ENCODE results near the gene ADGRB2.

DNA sequence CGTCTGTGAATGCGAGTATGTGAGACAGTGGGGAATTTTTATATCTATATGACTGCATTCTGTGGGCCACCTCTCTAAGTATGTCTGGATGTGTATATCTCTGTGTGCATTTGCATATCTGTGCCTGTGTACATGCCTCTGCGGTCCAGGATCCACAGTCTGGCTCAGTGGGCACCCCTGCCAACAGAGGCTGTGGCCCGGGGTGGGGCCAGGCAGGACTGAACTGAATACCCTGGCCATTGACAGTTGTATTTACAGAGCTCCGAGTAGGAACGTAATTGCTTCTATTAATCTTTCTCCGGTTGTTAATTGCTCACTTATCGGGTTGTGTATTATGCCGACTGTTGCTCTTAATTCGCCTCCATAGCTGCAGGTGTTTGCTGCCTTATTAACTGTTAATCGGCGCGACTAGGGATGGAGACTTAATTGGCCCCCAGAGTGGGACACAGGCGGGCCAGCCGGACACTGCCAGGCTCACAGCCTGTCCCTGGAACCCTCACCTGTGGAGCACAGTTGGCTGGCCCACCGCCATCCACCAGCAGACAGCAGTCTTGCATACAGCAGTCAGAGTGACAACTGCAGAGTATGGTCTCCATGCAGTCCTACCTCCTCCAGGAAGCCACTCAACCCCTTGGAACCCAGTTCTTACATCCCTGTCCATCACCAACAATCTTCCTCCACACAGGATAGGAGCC is 22.4 kb upstream of the ADGRB2 start:
- TF ChIP-seq, protein P1, sequence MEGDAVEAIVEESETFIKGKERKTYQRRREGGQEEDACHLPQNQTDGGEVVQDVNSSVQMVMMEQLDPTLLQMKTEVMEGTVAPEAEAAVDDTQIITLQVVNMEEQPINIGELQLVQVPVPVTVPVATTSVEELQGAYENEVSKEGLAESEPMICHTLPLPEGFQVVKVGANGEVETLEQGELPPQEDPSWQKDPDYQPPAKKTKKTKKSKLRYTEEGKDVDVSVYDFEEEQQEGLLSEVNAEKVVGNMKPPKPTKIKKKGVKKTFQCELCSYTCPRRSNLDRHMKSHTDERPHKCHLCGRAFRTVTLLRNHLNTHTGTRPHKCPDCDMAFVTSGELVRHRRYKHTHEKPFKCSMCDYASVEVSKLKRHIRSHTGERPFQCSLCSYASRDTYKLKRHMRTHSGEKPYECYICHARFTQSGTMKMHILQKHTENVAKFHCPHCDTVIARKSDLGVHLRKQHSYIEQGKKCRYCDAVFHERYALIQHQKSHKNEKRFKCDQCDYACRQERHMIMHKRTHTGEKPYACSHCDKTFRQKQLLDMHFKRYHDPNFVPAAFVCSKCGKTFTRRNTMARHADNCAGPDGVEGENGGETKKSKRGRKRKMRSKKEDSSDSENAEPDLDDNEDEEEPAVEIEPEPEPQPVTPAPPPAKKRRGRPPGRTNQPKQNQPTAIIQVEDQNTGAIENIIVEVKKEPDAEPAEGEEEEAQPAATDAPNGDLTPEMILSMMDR (conservative IDR thresholded peaks at IDR 0.05 in 1 of 2, IDR thresholded peaks at IDR 0.05 in 1 of 2; ENCODE audit: extremely low read depth in 1 of 2, insufficient read depth in 1 of 2, low read depth in 1 of 2, low read length in 2 of 2), result no peak
- TF ChIP-seq EZH2 (IDR thresholded peaks at IDR 0.05; ENCODE audit: borderline replicate concordance, low read length), result no peak

Measured in mammary epithelial cell (primary cell).